Loucy (cell line): ENCODE data around the gene MRPL36.

Experiments used
- EZH2phosphoT487 ChIP-seq: fragments of 200-600 bp; IDR thresholded peaks from 2 replicates; pipeline ENCODE4 v1.6.1; 2018; ENCODE audit warnings: antibody characterized with exemption, mild to moderate bottlenecking, moderate library complexity, borderline replicate concordance
- TF ChIP-seq, protein P1 (sequence below): fragments of 200-600 bp; sonication (generic); conservative IDR thresholded peaks from 2 replicates; pipeline ENCODE4 v1.5.1; 2014; ENCODE audit warnings: mild to moderate bottlenecking, antibody characterized with exemption, low read length

DNA sequence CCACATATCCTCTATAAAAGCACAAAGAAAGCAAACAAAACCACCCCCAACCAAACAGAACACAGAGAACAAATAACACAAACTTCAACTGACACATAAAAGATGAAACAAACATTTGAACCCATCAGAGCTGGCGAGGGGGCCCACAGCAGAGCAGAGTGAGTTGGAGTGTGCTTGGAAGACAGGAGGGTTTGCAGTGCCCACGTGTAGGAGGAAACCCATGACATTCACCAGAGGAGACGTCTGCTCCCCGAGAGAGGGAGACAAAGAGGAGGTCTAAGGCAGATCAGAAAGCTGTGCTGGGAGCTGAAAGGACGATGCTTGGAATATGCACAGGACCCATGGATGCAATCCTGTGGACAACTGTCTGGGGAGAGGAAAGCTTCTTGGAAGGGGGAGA, 27.0 kb downstream of the MRPL36 start:
- TF ChIP-seq, protein P1, sequence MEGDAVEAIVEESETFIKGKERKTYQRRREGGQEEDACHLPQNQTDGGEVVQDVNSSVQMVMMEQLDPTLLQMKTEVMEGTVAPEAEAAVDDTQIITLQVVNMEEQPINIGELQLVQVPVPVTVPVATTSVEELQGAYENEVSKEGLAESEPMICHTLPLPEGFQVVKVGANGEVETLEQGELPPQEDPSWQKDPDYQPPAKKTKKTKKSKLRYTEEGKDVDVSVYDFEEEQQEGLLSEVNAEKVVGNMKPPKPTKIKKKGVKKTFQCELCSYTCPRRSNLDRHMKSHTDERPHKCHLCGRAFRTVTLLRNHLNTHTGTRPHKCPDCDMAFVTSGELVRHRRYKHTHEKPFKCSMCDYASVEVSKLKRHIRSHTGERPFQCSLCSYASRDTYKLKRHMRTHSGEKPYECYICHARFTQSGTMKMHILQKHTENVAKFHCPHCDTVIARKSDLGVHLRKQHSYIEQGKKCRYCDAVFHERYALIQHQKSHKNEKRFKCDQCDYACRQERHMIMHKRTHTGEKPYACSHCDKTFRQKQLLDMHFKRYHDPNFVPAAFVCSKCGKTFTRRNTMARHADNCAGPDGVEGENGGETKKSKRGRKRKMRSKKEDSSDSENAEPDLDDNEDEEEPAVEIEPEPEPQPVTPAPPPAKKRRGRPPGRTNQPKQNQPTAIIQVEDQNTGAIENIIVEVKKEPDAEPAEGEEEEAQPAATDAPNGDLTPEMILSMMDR: peak; percentile 41
- TF ChIP-seq EZH2phosphoT487: no peak
